Stimulated activated CD8-positive, alpha-beta memory T cell treated with anti-CD3 and anti-CD28 coated beads, Interleukin-7, amount 100 ng/mL, for 48 hours (primary cell): Measurements from ENCODE around the gene BEND6.
"Not testable (repeated sequence)": the region's sequence is repeated elsewhere in the genome, so short reads cannot be mapped to it uniquely, and the experiment has no call there.

Experiments
- DNase-seq, 2 donors: peaks; one replicate each; pipeline ENCODE4 v3.0.0-alpha.2; 2020; ENCODE audit warnings: low read depth in 1 of 2; ENCODE audit errors: extremely low read depth in 1 of 2

BEND6 gene

DNA sequence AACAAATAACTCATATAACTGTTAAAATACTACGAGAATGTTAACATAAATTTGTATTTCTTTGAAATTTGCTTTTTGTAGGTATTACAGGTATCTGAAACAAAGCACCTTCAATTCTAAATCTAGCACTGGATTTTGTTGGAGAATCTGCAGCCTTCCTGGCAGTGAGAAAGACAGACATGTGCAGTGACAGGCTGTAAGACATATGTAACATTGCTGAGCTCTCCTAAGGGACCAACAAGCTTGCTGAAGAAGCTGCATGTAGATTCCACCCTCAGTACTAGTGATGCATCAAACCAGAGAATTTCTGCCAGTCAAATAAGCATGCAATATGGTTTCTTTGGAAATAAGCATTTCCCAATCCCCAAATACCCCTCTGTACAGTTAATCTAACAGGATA lies 71.1 kb downstream of the BEND6 start:
- no peak for DNase-seq

DNA sequence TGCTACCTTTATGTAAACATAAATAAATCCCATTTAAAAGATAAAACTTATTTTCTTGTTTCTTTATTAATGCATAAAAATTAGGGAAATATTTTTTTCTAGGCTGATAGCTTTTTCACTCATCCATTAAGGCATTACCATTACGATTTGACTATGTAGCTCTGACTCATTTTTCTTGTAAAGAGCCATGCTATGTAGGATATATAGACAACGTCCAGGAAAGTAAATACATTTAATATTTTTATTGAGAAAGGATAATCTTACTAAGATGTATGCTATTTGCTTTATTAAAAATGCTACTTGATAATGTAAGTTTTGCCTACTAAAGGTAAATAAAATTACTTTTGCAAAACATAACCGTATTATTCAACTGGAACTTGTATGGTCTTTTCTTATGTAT lies 72.4 kb downstream of the BEND6 start:
- DNase-seq: no peak

DNA sequence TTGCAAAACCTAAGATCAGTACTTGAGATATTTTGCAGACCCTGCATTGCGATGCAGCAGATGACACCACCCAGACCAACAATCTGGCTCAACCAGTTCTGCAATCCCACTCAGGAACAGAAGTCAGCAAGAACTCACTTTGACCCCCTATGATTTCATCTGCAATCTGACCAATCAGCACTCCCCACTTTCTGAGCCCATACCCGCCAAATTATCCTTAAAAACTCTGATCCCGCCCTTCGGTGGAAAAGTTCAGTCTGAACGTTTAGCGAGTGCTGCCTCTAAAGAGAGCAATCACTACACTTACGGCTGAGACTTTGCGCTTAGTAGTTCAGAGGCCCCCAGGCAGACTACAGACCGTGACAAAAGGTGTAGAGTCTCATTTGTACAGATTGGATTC lies 74.3 kb downstream of the BEND6 start:
- DNase-seq: no peak

DNA sequence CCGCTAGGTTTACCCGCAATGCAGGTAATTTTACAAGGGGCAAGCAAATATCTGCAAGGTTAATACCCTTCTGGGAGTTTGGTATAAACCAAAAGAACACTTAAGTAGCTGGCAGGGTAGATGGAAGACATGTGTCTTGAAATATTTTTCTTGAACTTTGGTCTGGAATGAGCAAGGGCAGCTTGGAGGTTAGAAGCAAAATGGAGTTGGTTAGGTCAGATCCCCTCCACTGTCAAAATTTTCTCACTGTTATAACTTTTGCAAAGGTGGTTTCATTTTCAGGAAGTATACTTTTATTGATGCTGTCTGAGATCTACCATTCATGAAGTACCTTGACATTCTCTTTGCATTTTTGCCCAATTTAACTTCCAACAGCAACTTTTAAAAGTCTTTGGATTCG lies 78.3 kb downstream of the BEND6 start:
- DNase-seq: no peak

DNA sequence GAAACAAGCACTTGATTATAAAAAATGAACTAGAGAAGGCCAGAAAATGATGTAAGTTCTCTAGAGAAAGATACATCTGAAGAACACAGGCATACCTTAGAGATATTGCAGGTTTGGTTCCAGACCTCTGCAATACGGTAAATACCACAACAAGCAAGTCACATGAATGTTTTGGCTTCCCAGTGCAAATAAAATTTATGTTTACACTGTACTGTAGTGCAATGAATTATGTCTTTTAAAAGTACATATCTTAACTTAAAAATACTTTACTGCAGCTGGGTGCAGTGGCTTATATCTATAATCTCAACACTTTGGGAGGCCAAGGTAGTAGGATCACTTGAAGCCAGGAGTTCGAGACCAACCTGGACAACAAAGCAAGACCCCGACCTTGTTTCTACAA lies 80.6 kb downstream of the BEND6 start:
- no peak for DNase-seq

DNA sequence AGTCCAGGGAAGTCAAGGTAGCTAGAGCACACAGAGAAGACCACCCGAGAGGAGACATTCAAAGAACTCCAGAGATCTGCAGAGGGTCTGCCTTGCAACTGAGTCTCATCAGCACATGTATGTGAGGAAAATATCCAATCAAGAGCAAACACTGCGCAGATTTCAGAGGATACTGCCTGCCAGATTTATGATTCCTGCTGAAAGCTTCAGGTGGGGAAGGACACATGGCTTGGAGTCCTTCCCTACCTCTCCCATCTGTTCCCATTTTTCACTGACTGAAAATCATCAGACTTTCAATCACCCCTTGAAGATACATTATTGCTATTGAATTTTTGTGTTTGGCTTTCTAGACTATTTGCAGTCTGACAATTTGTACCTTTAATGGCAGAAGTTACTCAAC lies 84.0 kb downstream of the BEND6 start:
- DNase-seq: no peak

DNA sequence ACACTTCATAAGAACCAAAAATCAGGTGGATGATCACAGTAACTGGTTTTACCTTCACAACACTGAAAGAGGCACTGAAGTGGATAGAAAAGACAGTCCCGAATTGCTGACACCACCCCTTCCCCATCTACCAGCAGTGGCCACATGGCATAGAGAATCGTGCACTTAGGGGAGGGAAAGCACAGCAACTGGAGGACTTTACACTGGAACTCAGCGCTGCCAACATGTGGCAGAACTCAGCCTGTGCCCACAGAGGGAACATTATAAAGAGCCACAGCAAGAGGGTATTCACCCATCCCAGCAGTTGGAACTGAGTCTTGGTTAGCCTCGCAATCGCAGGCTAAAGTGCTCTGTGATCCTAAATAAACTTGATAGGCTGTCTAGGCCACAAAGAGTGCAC lies 85.1 kb downstream of the BEND6 start:
- no peak for DNase-seq

DNA sequence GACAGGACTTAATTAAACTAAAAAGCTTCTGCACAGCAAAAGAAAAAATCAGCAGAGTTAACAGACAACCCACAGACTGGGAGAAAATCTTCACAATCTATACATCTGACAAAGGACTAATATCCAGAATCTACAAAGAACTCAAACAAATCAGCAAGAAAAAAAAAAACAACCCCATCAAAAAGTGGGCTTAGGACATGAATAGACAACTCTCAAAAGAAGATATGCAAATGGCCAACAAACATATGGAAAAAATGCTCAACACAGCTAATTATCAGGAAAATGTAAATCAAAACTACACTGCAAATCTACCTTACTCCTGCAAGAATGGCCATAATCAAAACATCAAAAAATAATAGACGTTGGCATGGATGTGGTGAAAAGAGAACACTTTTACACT lies 89.2 kb downstream of the BEND6 start:
- DNase-seq: not testable (repeated sequence)

DNA sequence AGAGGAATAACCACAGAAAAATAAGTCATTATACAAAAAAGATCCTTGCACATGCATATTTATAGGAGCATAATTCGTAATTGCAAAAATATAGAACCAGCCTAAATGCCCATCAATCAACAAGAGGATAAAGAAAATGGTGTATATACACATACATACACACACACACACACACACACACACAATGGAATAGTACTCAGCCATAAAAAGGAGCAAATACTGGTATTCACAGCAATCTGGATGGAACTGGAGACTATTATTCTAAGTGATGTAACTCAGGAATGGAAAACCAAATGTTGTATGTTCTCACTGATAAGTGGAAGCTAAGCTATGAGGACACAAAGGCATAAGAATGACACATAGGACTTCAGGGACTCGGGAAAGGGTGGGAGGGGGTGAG lies 89.7 kb downstream of the BEND6 start:
- no peak for DNase-seq

DNA sequence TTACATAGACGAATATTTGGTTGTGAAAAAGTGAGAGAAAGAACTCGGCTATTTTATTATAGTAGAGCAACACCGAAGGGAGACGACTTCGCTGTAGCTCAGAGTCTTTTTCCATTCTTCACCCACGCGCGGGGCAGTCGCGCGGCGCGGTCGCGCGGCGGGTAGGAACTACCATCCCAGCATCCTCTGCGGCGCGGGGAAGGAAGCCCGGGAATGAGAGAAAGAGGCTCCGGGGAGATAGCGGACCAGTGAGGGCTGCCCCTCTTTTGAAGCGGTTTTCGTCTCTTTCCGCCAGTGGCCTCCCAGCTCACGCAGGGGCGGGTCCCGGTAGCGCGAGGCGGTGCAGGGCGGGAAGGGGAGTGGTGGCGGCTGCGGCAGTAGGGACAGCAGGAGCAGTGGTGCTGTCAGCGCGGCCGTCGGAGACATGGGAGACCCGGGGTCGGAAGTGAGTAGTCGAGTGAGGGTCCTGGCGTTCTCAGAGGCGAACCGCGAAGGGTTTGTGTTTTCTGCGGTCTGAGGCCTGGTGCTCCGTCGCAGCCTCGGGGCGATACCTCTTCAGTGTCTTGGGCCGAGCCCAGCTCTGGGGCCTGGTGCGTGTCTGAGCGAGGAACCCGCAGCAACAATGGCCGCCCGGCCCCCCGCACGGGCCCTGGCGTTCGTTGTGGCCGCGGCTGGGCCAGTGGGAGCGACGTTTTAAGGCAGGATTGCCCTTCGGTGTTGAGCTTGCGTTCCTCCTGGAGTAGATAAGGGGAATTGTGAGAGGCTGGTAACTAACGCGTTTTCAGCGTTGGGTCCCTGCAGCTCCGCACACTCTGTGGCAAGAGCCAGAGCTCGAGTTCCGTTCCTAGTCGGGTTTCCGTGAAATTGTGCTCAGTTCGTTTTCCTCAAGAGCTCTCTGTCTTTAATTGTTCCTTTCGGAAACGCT lies 91.7 kb downstream of the BEND6 start, which contains the start of gene KIAA1586:
TSS of gene KIAA1586 (plus strand) at position 362 of the 925 bp plus-strand sequence. CDS start at position 425, 63 bp downstream.
- DNase-seq: peak; percentile 72 to 82

DNA sequence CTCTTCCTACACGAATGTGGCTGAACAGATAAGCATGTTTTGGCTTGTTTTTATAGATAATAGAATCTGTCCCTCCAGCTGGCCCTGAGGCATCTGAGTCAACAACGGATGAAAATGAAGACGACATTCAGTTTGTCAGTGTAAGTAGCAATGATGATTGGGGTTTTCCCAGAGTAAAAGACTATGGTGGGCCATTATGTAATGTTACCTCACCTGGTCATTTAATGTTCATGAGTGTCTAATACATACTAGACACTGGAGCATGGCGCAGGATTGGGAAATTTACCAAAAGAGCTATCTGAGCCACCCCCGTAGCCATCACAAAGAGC lies 92.3 kb downstream of the BEND6 start:
- not testable (repeated sequence) for DNase-seq

DNA sequence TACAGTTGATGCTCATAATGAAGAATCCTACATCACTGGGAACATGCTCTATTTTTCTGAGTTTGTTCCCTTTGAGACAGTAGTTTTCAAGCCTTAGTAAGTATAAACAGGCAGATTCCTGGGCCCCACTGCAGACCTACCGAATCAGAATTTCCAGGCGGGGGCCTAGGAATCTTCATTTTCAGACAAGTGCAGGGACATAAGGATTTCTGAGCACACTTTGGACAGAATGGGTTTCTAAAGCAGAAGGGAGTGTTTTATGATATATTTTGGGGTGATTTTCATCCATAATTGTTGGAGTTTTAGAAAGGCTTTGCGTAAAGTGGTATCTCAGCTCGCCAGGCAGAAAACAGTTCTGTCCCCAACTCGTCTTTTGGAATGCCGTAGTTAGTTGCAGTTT lies 93.0 kb downstream of the BEND6 start:
- not testable (repeated sequence) for DNase-seq

DNA sequence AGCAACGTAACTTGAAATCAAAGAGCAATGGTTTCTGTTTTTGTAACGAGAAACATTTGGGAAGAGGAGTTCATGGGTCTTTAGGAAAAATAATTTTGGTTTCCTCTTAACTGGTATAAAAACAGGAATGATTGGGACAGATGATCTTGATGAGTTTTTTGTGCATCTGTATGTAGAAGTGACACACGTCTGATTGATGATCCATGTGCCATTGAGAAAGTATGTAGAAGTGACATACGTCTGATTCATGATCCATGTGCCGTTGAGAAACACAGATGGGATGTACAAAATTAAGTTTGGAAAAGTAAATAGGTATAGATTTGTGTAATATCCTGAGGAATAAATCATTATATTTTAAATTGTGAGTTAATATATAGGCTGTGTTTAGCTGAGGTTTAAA lies 93.7 kb downstream of the BEND6 start:
- no peak for DNase-seq

DNA sequence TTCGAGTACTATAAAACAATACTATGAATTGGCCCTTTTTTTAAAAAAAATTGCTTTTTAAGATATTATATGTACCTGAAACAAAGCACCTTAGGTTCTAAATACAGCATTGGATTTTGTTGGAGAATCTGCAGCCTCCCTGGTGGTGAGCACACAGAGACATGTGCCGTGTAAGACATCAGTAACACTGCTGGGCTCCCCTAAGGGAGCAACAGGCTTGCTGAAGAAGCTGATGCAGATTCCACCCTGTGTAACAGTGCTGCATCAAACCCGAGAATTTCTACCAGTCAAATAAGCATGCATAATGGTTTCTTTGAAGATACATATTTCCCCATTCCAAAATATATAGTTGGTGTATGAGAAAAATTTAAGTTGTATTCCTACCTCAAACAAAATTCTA lies 108.9 kb downstream of the BEND6 start:
- no peak for DNase-seq

DNA sequence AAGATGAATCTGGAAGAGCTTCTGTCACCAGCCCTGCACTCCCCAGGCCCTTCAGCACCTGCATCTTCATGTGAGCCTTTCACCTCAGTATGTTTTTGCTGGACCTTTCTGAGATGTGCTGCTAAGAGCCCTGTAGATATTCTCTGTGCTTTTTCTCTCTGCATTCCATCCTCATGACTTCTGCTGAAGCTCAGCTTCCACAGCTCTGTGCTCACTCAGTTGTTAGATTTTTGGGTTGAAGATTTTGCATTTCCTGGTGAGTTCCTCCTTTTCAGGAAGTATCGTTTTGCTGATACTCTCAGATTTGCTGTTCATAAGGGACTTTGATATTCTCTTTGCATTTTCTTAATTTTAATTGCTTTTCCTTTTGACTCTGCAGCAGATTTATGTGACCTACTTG lies 109.9 kb downstream of the BEND6 start:
- no peak for DNase-seq

DNA sequence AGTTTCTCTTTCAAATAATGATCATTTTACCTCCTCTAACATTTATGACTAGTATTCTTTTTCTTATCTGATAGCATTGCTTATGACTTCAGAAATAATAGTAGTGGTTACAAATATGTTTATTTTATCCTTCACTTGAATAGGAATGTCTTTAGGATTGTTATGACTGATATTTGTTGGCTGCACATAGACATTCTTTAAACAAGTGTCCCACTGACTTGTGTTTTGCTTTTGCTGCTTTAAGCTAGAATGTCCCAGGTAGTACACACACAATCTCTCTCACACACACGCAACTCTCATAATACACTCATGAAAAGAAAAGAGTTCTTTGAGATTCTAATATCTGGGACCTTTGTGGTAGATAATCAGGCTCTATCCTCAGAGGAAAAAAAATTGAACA lies 113.2 kb downstream of the BEND6 start:
- no peak for DNase-seq

DNA sequence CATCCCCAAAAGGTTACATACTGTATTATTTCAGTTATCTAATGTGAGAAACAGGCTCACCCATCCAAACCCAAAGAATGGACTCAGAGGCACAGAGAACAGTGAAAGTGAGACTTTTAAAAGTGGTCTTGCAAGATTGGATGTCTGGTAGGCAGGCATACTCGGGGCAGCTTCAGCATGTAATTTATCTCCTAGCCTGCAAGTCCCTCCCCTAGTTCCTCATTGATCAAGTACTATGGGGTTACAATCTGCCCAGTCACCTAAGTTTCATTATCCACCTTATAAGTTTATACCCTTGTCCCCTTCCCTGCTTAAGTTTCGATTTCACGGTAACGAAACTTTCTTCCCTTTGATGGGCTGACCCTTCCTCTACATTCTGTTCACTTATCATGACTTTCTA lies 114.3 kb downstream of the BEND6 start:
- no peak for DNase-seq

DNA sequence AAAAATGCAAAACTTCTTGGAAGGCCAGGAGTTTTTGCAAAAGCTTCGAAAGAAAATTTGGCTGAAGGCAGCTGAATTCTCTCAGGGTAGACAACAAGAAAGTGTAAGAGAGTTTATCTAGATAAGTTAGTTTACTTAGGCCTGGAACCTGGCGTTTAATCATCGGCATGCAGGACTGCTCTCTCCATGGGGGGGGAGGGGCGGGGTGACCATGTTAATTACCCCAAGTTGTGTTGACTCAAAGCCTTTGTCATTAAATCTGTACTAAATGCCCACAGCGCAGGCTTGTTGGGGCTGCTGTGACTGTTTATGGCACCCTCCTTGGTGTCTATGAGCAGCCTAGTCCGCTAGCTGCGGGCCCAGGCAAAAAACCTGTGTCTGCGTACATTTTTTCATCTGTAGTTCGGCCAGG lies 115.0 kb downstream of the BEND6 start:
- no peak for DNase-seq

DNA sequence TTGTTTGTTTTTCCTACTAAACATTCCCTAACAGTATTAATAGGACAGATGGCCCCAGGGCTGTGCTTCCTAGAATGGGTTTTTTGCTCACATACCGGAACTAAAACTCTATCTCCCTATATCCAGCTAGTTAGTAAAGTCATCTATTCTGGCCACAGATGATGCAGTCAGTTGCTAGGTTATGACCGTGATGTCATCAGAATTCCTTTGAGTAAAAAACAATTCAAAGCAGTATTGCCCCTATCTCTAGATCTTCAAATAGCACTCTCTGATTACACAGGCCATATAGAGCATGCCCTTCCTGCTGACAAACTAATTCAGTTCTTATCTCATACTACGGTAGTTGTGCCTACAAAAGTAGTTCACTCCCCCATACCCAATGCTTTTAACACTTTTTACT lies 117.2 kb downstream of the BEND6 start:
- no peak for DNase-seq

DNA sequence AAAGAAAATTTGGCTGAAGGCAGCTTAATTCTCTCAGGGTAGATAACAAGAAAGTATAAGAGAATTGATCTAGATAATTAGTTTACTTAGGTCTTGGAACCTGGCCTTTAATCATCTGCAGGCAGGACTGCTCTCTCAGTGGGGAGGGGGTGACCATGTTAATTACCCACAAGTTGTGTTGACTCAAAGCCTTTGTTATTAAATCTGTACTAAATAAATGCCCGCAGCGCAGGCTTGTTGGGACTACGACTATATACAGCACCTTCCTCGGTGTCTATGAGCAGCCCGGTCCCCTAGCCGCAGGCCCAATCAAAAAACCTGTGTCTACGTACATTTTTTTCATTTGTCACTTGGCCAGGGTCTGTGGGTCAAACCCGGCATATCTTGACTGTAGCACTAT lies 119.5 kb downstream of the BEND6 start:
- no peak for DNase-seq

DNA sequence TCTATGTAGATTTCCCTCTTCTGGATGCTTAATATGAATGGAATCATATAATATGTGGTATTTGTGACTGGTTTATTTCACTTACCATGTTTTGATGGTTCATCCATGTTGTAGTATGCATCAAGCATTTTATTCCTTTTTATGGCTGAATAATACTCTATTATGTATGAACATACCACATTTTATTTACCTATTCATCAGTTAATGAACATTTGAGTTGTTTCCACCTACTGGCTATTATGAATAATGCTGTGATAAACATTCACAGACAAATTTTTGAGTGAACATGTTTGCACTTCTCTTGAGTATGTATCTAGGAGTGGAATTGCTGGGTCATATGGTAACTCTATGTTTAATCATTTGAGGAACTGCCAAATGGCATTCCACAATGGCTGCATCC lies 120.2 kb downstream of the BEND6 start:
- DNase-seq: no peak
